Measurements from ENCODE around the gene PFKFB2. TPM values are rescaled to one million over a fixed set of nuclear protein-coding genes. Genes with fewer than 3 reads are reported as not detected.

PFKFB2 gene
- total RNA-seq, 2 experiments from 2014 or later: 3.2 to 4.0 TPM

- Mint-ChIP-seq H3K27me3 (peaks cover 3% of the 10 kb centered on the region), H3K36me3 (ENCODE audit: low read depth) (no peaks in the 10 kb centered on the region), H3K9me3 (no peaks in the 10 kb centered on the region), H3K4me1 (ENCODE audit: low read depth) (no peaks in the 10 kb centered on the region), H3K27ac (no peak overlapping the region), H3K4me3 (no peak overlapping the region)
- H3K36me3 ChIP-seq (ENCODE audit: insufficient read depth, low read length): no peaks in the 10 kb centered on the region
- CTCF ChIA-PET: no interaction called here
- no peaks in the 10 kb centered on the region for H3K9me3 ChIP-seq (ENCODE audit: control insufficient read depth in 1 of 2, insufficient read depth in 1 of 2, low read length in 2 of 2)
- TF ChIP-seq CTCF (IDR thresholded peaks at IDR 0.05): no peak
- no peaks in the 10 kb centered on the region for H3K27me3 ChIP-seq (ENCODE audit: control insufficient read depth in 1 of 2, insufficient read depth in 2 of 2, low read length in 2 of 2)
- H3K4me3 ChIP-seq (ENCODE audit: low read length): no peak overlapping the region
- ATAC-seq (ENCODE audit: poor library complexity) (no peak), DNase-seq (no peak)
- H3K4me1 ChIP-seq (ENCODE audit: insufficient read depth, low read length): no peaks in the 10 kb centered on the region
- intact Hi-C loops (cut with DNase I, micrococcal nuclease): no loop called here
- POLR2A ChIA-PET: no interaction called here
- H3K27ac ChIP-seq (ENCODE audit: low read depth in 1 of 2, low read length in 2 of 2): no peak overlapping the region
Observed at GRCh38 chr1:207006083-207006482, 47.0 kb upstream of the PFKFB2 start.

- DNase-seq (no peak), ATAC-seq (ENCODE audit: poor library complexity) (no peak)
- Histone ChIP-seq H3K4me1 (ENCODE audit: insufficient read depth, low read length) (no peaks in the 10 kb centered on the region), H3K27ac (ENCODE audit: low read depth in 1 of 2, low read length in 2 of 2) (no peak overlapping the region), H3K36me3 (ENCODE audit: insufficient read depth, low read length) (no peaks in the 10 kb centered on the region), H3K4me3 (ENCODE audit: low read length) (no peak overlapping the region), H3K9me3 (ENCODE audit: control insufficient read depth in 1 of 2, insufficient read depth in 1 of 2, low read length in 2 of 2) (no peaks in the 10 kb centered on the region), H3K27me3 (ENCODE audit: control insufficient read depth in 1 of 2, insufficient read depth in 2 of 2, low read length in 2 of 2) (no peaks in the 10 kb centered on the region)
- Mint-ChIP-seq H3K36me3 (ENCODE audit: low read depth) (no peaks in the 10 kb centered on the region), H3K4me3 (no peak overlapping the region), H3K4me1 (ENCODE audit: low read depth) (no peaks in the 10 kb centered on the region), H3K27ac (no peak overlapping the region), H3K9me3 (no peaks in the 10 kb centered on the region), H3K27me3 (peaks cover 3% of the 10 kb centered on the region)
- POLR2A ChIA-PET: no interaction called here
- TF ChIP-seq CTCF (IDR thresholded peaks at IDR 0.05): no peak
- CTCF ChIA-PET: no interaction called here
- intact Hi-C loops (cut with DNase I, micrococcal nuclease): no loop called here
Observed at GRCh38 chr1:207006914-207007313, 46.2 kb upstream of the PFKFB2 start.

GRCh38 chr1:207007352-207008033, 45.6 kb upstream of the PFKFB2 start:
- H3K4me1 Mint-ChIP-seq (ENCODE audit: low read depth): no peaks in the 10 kb centered on the region
- Histone ChIP-seq H3K4me1 (ENCODE audit: insufficient read depth, low read length) (no peaks in the 10 kb centered on the region), H3K27ac (ENCODE audit: low read depth in 1 of 2, low read length in 2 of 2) (no peak overlapping the region), H3K36me3 (ENCODE audit: insufficient read depth, low read length) (no peaks in the 10 kb centered on the region), H3K9me3 (ENCODE audit: control insufficient read depth in 1 of 2, insufficient read depth in 1 of 2, low read length in 2 of 2) (no peaks in the 10 kb centered on the region), H3K27me3 (ENCODE audit: control insufficient read depth in 1 of 2, insufficient read depth in 2 of 2, low read length in 2 of 2) (peaks cover 0 to under 1% of the 10 kb centered on the region in 2 experiments), H3K4me3 (ENCODE audit: low read length) (no peak overlapping the region)
- no peaks in the 10 kb centered on the region for H3K36me3 Mint-ChIP-seq (ENCODE audit: low read depth)
- H3K4me3 Mint-ChIP-seq: no peak overlapping the region
- no peaks in the 10 kb centered on the region for H3K9me3 Mint-ChIP-seq
- CTCF ChIA-PET: no interaction called here
- H3K27ac Mint-ChIP-seq: no peak overlapping the region
- no peak for TF ChIP-seq CTCF (IDR thresholded peaks at IDR 0.05)
- POLR2A ChIA-PET: no interaction called here
- intact Hi-C loops (cut with DNase I, micrococcal nuclease): no loop called here
- DNase-seq (no peak), ATAC-seq (ENCODE audit: poor library complexity) (no peak)
- H3K27me3 Mint-ChIP-seq: peaks cover 3% of the 10 kb centered on the region
